HG03280 (cell line): Measurements from ENCODE around the gene MADD.

Experiments
- ATAC-seq: cut with Tn5 transposase; IDR thresholded peaks from one replicate; pipeline ENCODE4 v1.9.1; 2021; ENCODE audit warnings: mild to moderate bottlenecking, moderate library complexity; ENCODE audit not compliant: unreplicated experiment

The MADD gene

GRCh38 chr11:47378010-47378835 is 108.3 kb downstream of the MADD start, which contains the start of gene SPI1:
SPI1 (minus strand) TSS chr11:47378547; CDS start chr11:47378353, 194 bp downstream.
- ATAC-seq: peak; percentile 82

GRCh38 chr11:47378836-47379170 is 108.9 kb downstream of the MADD start:
- ATAC-seq: no peak

- ATAC-seq: no peak
These were observed 109.4 kb downstream of the MADD start for GRCh38 chr11:47379317-47379716.
